Suprapubic skin (tissue), 4 donors: ENCODE results near the gene NCKAP5.

Experiments
- POLR2A ChIP-seq, 2 donors: fragments of 450-650 bp; IDR thresholded peaks; one replicate each; pipeline ENCODE4 v1.6.1; 2017; ENCODE audit warnings: antibody characterized with exemption in 2 of 2, mild to moderate bottlenecking in 2 of 2, moderate library complexity in 2 of 2
- POLR2AphosphoS5 ChIP-seq, 3 donors: sonication (generic); formaldehyde crosslinking; IDR thresholded peaks; one replicate each; pipeline ENCODE4 v1.6.1; 2017; ENCODE audit warnings: antibody characterized with exemption in 3 of 3
- TF ChIP-seq, protein P1 (sequence below), 2 donors: fragments of 200-600 bp in 1 of 2; fragments of 450-650 bp in 1 of 2; sonication (generic) in 1 of 2; IDR thresholded peaks; one replicate each; pipeline ENCODE4 v1.5.1; 2016 to 2019; ENCODE audit warnings: antibody characterized with exemption in 2 of 2, mild to moderate bottlenecking in 1 of 2, moderate library complexity in 1 of 2

DNA sequence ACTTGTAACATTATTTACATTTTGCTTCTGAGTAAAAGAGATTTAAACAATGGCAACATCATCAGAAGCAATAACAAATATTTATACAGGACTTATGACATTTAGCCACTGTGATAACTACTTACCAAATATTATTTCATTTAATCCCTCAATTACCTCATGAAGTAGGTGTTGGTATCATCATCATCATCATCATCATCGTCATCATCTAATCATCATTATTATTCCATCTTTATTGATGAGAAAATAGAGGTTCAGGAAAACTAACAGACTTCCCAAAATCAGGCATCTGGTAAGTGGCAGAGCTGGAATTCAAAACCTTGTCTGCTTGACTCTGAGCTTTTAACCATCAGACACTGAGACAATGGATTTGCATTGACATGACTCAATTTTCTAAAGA, 204.4 kb downstream of the NCKAP5 start:
- TF ChIP-seq POLR2AphosphoS5 (IDR thresholded peaks at IDR 0.05), result no peak
- TF ChIP-seq POLR2A (IDR thresholded peaks at IDR 0.05), result no peak
- TF ChIP-seq, protein P1, sequence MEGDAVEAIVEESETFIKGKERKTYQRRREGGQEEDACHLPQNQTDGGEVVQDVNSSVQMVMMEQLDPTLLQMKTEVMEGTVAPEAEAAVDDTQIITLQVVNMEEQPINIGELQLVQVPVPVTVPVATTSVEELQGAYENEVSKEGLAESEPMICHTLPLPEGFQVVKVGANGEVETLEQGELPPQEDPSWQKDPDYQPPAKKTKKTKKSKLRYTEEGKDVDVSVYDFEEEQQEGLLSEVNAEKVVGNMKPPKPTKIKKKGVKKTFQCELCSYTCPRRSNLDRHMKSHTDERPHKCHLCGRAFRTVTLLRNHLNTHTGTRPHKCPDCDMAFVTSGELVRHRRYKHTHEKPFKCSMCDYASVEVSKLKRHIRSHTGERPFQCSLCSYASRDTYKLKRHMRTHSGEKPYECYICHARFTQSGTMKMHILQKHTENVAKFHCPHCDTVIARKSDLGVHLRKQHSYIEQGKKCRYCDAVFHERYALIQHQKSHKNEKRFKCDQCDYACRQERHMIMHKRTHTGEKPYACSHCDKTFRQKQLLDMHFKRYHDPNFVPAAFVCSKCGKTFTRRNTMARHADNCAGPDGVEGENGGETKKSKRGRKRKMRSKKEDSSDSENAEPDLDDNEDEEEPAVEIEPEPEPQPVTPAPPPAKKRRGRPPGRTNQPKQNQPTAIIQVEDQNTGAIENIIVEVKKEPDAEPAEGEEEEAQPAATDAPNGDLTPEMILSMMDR (IDR thresholded peaks at IDR 0.05), result no peak
